ENCODE results near the gene PHKA2.

PHKA2 gene

GRCh38 chrX:18949291-18949943 lies 34.5 kb downstream of the PHKA2 start:
- Histone ChIP-seq H3K27me3 (ENCODE audit: insufficient read depth, low read depth, severe bottlenecking) (peaks cover 25% of the 10 kb centered on the region), H3K36me3 (no peaks in the 10 kb centered on the region), H3K4me3 (ENCODE audit: low read depth, low read length) (no peak overlapping the region), H3K9me3 (ENCODE audit: severe bottlenecking) (peaks cover 4% of the 10 kb centered on the region), H3K27ac (no peak overlapping the region)
- no peak for DNase-seq
- TF ChIP-seq, protein P1, sequence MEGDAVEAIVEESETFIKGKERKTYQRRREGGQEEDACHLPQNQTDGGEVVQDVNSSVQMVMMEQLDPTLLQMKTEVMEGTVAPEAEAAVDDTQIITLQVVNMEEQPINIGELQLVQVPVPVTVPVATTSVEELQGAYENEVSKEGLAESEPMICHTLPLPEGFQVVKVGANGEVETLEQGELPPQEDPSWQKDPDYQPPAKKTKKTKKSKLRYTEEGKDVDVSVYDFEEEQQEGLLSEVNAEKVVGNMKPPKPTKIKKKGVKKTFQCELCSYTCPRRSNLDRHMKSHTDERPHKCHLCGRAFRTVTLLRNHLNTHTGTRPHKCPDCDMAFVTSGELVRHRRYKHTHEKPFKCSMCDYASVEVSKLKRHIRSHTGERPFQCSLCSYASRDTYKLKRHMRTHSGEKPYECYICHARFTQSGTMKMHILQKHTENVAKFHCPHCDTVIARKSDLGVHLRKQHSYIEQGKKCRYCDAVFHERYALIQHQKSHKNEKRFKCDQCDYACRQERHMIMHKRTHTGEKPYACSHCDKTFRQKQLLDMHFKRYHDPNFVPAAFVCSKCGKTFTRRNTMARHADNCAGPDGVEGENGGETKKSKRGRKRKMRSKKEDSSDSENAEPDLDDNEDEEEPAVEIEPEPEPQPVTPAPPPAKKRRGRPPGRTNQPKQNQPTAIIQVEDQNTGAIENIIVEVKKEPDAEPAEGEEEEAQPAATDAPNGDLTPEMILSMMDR (IDR thresholded peaks at IDR 0.05; ENCODE audit: low read depth, low read length): no peak

DNA sequence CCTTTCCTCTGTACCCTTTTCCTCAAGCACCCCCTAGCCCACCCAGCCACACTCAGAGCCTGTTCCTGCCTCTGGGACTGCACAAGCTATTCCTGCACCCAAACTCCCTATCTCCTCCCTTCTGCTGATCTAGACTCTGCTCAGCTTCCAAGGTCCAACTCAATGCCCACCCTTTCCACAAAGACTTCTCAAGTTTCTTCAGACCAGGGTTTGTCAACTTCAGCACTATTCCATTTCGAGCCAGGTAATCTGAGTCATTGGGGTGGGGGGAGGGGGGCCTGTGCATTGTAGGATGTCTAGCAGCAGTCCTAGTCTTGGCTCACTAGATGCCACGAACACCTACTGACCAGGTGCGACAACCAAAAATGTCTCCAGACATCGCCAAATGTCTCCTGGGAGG lies 37.3 kb downstream of the PHKA2 start:
- Histone ChIP-seq H3K9me3 (ENCODE audit: severe bottlenecking) (peaks cover 4% of the 10 kb centered on the region), H3K27ac (no peak overlapping the region), H3K27me3 (ENCODE audit: insufficient read depth, low read depth, severe bottlenecking) (peaks cover 27% of the 10 kb centered on the region), H3K4me3 (ENCODE audit: low read depth, low read length) (no peak overlapping the region), H3K36me3 (no peaks in the 10 kb centered on the region)
- TF ChIP-seq, protein P1 (IDR thresholded peaks at IDR 0.05; ENCODE audit: low read depth, low read length): no peak
- DNase-seq: no peak

DNA sequence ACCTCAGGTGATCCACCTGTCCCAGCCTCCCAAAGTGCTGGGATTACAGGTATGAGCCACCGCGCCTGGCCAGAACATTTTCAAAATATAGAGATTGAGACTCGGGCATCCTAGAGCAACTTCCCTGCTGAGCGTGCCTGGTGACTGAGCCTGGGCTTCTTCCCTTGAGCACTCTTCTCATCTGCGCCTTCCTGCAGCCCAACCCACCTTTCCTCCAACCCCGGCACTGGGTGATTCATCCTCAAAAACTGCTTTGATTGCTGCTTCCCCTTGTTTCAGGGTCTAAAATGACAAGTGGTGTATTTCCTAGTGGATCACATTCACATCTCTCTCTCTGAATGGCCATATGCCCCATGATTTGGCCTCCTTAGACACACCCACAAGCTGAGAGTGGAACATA lies 37.8 kb downstream of the PHKA2 start:
- Histone ChIP-seq H3K9me3 (ENCODE audit: severe bottlenecking) (peaks cover 4% of the 10 kb centered on the region), H3K27me3 (ENCODE audit: insufficient read depth, low read depth, severe bottlenecking) (peaks cover 30% of the 10 kb centered on the region), H3K4me3 (ENCODE audit: low read depth, low read length) (no peak overlapping the region), H3K36me3 (no peaks in the 10 kb centered on the region), H3K27ac (no peak overlapping the region)
- DNase-seq: no peak
- TF ChIP-seq, protein P1 (IDR thresholded peaks at IDR 0.05; ENCODE audit: low read depth, low read length): no peak

- Histone ChIP-seq H3K9me3 (ENCODE audit: severe bottlenecking) (peaks cover 4% of the 10 kb centered on the region), H3K27me3 (ENCODE audit: insufficient read depth, low read depth, severe bottlenecking) (peaks cover 37% of the 10 kb centered on the region), H3K4me3 (ENCODE audit: low read depth, low read length) (no peak overlapping the region), H3K27ac (no peak overlapping the region), H3K36me3 (no peaks in the 10 kb centered on the region)
- TF ChIP-seq, protein P1 (IDR thresholded peaks at IDR 0.05; ENCODE audit: low read depth, low read length): no peak
- no peak for DNase-seq
Observed at GRCh38 chrX:18945483-18945882, 38.4 kb downstream of the PHKA2 start.

DNA sequence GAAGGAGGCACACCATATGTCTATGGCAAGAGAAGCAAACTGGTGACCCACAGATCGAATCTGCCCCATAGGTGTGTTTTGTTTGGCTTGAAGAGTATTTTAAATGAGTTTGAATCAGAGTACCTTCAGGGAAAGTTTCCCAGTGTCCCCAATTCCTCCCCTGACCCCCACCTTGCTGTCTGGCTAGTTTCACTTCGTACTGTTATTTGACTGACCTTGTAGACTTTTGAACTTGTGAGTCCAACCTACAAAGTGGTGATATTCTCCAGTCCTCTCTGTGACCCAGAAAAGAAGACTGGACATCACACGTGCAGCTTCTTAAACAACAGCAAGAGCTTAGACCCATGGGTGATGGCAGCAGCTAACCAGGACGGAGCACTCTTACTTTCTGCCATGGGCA lies 39.4 kb downstream of the PHKA2 start:
- Histone ChIP-seq H3K9me3 (ENCODE audit: severe bottlenecking) (peaks cover 4% of the 10 kb centered on the region), H3K27me3 (ENCODE audit: insufficient read depth, low read depth, severe bottlenecking) (peaks cover 35% of the 10 kb centered on the region)
- DNase-seq: no peak

More for the DNA sequence above, 39.4 kb downstream of the PHKA2 start:
- Histone ChIP-seq H3K27ac (no peak overlapping the region), H3K36me3 (no peaks in the 10 kb centered on the region), H3K4me3 (ENCODE audit: low read depth, low read length) (no peak overlapping the region)
- TF ChIP-seq, protein P1 (IDR thresholded peaks at IDR 0.05; ENCODE audit: low read depth, low read length): no peak

Data from WERI-Rb-1 (cell line).